GM12873 (cell line): ENCODE data around the gene AOAH.

Experiments used
- TF ChIP-seq, protein P1 (sequence below): IDR thresholded peaks from 2 replicates; pipeline ENCODE4 v1.5.1; 2012; ENCODE audit warnings: low read depth, mild to moderate bottlenecking, moderate library complexity, low read length, control low read depth; ENCODE audit not compliant: insufficient read depth; ENCODE audit errors: missing control alignments

Gene AOAH

DNA sequence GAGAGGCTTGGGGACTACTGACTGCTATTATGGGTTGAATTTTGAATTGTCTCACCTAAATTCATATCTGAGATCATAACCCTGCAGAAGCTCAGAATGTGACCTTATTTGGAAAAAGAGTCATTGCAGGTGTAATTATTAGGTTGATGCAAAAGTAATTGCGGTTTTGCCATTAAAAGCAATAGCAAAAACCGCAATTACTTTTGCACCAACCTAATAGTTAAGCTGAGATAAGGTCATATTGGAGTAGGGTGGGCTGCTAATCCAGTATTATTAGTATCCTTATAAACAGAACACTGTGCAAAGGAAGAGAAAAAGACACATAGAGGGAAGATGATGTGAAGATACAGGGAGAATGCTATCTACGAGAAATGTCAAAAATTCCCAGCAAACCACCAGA is 82.3 kb downstream of the AOAH start:
- TF ChIP-seq, protein P1, sequence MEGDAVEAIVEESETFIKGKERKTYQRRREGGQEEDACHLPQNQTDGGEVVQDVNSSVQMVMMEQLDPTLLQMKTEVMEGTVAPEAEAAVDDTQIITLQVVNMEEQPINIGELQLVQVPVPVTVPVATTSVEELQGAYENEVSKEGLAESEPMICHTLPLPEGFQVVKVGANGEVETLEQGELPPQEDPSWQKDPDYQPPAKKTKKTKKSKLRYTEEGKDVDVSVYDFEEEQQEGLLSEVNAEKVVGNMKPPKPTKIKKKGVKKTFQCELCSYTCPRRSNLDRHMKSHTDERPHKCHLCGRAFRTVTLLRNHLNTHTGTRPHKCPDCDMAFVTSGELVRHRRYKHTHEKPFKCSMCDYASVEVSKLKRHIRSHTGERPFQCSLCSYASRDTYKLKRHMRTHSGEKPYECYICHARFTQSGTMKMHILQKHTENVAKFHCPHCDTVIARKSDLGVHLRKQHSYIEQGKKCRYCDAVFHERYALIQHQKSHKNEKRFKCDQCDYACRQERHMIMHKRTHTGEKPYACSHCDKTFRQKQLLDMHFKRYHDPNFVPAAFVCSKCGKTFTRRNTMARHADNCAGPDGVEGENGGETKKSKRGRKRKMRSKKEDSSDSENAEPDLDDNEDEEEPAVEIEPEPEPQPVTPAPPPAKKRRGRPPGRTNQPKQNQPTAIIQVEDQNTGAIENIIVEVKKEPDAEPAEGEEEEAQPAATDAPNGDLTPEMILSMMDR, result no peak

DNA sequence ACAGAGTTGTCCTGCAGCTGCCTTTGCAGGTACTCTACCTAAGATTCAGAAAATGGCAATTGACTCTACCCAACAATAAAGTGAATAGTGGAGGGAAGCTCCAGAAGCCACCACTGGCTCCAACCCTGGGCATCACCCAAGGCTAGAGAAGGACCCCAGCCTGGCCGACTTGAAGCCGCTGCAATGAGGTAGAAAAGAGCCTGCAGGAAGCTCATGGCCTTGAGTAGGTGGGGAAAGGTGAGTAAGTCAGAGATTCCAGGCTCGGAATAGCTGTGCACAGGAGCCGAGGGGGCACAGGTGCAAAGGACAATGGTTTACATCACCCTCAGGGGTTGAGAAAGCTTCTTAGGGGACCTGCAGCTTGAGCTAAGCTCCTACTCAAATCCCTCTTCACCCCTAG is 83.6 kb downstream of the AOAH start:
- TF ChIP-seq, protein P1, result no peak

DNA sequence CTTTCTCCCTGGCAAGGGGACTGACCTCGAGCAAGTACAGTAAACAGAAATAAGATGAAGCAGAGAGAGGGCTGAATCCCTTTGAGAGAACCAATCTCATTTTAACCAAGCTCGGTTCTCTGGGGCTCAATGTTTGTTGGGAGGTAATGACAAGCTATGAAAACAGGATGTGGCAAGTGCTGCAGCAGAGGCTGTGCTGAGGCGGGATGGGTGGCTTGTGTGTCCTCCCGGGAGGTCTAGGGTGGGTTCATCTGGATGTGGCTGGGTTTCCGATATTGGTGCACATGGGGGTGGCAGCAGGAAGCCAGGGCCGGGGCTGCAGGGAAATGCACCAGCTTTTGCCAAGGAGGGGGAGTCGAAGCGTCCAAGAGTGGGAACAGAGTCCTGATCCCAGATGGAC is 84.5 kb downstream of the AOAH start:
- TF ChIP-seq, protein P1, result no peak

DNA sequence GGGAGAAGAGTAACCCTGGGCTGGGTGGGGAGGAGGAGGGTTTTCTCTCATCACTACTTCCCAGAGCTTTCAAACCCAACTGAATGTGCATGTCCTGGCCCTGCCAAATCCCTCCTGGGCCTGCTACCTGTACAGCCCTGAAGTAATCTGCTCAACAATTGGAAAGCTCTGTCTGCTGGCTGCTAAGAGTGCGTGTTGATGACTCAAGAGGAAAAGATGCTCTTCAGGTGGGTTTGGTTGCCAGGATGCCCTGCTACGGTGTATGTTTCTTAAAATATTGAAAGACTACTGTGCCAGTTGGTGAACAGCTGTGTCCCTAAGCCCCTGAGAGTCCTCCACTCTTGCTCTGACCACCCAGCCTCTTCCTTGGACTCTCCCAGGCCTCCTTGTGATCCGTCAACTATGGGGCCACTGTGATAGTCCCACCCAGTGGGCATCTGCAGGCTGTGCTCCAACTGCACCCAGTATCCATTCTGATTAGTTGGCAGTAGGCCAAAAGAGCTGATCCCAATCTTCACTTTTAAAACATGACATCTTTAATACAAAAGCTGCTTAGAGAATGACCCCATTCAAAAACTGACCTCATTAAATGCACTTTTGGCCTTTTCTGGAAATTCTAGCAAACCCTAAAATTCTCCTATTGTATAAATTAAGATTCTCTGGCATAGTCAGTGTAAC is 85.6 kb downstream of the AOAH start:
- TF ChIP-seq, protein P1, result no peak

DNA sequence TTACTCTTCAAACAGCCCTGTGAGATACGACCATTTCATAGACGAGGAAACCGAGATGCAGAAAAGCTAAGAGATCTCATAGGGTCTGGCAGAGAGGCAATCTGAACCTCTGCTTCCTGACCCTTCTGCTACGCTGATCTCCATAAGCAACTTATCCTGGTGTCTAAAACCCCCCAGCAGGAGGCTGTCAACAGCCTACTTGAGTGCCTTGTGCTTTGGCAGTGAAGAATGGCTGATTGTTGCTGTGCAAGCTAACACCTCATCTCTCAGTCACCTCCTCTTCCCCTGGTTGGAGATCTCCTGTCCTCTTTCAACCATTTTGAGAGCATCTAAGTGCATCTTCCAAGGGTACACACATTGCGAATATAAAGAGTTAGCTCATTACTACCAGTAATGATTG is 86.2 kb downstream of the AOAH start:
- TF ChIP-seq, protein P1, result no peak

DNA sequence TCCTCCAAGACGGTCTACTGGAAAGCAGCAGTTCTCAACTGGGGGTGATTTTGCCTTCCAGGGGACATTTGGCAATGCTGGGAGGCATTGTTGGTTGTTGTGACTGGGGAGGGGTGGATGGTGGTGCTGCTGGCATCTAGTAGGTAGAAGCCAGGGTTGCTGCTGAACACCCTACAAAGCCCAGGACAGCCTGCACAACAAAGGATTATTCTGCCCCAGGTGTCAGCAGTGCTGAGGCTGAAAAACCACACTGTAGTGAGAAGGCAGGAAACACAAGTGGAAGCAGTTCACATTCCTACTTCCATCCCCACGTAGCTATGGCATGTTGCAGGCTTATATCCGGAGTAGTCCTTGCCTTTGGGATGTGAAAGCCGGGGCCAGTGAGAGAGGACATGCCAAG is 86.9 kb downstream of the AOAH start:
- TF ChIP-seq, protein P1, result no peak

DNA sequence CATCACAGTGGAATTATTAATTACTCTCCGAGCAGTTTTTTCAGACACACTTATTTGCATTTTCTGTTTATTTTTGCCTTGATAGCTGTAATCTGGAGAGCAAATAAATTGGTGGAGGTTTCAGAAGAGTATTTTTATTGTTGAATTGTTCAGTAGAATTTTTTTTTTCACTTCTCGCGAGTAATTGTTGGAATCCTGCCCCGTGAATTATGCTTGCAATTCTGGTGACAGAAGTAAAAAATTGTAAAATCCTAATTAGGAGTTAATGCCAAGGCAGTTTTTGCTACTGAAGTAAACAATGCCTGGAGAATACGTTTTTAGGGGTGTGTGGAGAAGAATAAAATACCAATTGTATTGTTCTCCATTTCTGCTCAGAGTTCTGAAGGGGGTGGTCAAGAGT is 88.2 kb downstream of the AOAH start:
- TF ChIP-seq, protein P1, result no peak
